Stimulated activated naive CD4-positive, alpha-beta T cell (primary cell): ENCODE results near the gene NIBAN1.

ENCODE experiments used
- DNase-seq, 6 experiments: peaks; one replicate each; lab custom pipeline; 2025; lab: John Stamatoyannopoulos, UW

Gene NIBAN1

GRCh38 chr1:184945678-184946412, 28.5 kb downstream of the NIBAN1 start:
- DNase-seq, result no peak

GRCh38 chr1:184945029-184945428, 29.3 kb downstream of the NIBAN1 start:
- DNase-seq, result no peak

DNA sequence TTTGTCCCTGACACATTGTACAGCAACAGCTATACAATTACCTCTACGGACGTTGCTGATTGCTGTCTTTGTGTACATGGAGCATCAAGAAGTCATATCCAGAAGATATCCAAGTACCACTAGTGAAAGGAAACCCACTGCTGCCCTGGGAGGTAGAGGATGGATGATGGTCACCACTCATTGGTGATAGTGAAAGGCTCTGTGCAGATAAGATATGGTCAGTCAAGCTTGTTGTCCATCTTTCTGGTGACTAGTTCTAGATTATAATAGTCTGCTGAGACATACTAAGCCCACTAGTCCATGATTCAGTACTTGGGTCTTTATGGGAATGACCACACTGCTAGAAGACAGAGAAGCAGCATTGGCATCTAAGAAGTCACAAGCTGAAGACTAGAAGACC, 30.3 kb downstream of the NIBAN1 start:
- DNase-seq, result no peak

- DNase-seq, result no peak
These were observed 32.6 kb downstream of the NIBAN1 start for GRCh38 chr1:184941735-184942134.

DNA sequence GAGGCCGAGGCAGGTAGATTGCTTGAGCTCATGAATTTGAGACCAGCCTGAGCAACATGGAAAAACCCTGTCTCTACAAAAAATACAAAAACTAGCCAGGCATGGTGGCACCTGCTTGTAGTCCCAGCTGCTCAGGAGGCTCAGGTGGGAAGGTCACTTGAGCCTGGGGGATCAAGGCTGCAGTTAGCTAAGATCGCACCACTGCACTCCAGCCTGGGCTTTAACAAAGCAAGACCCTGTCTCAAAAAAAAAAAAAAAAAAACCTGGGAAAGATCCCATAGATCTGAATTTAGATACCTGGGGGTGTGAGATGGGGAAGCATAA, 32.9 kb downstream of the NIBAN1 start:
- no peak for DNase-seq

- DNase-seq, result no peak
These were observed 33.5 kb downstream of the NIBAN1 start for GRCh38 chr1:184940694-184941409.

- no peak for DNase-seq
These were observed 34.1 kb downstream of the NIBAN1 start for GRCh38 chr1:184940226-184940625.

DNA sequence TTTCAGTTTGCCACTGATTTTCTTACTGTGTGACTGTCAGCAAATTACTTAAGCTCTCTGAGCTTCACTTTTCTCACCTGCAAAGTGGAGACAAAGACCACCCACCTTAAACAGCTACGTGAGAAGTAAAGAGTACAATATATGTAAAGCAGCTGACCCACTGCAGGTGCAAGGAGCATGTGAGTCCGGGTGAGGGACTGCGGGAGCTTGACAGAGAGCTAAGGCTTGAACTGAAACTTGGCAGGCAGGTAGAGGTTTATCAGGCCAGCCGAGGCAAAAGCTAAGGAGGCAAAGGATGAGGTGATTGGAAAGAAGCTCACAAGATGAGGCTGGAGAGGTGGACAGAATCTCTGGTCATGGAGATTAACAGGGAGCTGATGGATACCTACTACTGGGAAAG, 36.6 kb downstream of the NIBAN1 start:
- no peak for DNase-seq

DNA sequence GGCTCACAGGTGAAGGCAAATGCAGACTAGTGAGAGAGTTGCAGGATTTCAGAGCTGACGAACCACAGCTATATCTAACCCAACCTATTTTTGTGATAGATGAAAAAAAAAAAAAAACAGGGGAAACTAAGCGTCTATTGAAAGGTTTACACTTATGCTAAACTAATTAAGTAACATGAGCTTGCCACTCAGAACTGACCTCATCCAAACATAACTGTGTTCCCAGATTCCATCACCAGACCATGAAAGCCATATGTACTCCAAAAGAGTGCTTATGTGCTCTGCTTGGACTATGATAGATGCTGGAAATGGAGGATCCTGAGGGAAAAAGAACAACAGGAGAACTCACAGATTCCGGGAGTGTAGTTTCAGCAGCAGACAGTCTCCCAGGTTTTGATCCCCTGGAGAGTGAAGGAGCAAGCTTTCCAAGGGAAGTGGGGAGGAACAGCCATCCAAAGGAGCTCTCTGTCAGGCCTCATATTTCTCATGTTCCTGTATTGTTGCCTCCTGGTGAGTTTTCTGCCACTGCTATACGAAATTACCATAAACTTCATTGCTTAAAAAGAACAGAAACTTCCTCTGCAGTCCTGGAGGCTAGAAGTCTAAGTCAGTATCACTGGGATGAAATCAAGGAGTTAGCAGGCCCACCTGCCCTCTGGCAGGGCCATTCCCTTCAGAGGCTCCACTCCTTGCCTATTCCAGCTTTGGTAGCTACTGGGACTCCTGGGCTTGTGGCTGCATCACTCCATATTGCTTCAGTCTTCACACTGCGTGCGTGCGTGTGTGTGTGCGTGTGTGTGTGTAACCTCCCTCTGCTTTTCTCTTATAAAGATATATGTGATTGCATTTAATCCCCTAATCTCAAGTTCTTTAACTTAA, 38.1 kb downstream of the NIBAN1 start:
- no peak for DNase-seq

GRCh38 chr1:184933944-184934343, 40.4 kb downstream of the NIBAN1 start:
- DNase-seq, result no peak

DNA sequence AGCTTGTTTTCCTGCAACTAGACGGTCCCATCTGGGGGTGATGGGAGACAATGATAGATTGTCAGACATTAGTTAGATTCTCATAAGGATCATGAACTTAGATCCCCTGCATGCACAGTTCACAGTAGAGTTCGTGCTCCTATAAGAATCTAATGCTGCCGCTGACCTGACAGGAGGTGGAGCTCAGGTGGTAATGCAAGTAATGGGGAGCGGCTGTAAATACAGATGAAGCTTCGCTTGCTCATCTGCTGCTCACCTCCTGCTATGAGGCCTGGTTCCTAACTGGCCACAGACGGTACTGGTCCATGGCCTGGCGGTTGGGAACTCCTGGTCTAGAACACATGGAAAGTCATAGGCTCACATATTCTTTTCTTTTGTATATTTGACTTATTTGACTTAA, 42.0 kb downstream of the NIBAN1 start:
- DNase-seq, result no peak

GRCh38 chr1:184931566-184931965, 42.7 kb downstream of the NIBAN1 start:
- DNase-seq, result no peak

- DNase-seq, result no peak
These were observed 43.7 kb downstream of the NIBAN1 start for GRCh38 chr1:184930645-184931044.

DNA sequence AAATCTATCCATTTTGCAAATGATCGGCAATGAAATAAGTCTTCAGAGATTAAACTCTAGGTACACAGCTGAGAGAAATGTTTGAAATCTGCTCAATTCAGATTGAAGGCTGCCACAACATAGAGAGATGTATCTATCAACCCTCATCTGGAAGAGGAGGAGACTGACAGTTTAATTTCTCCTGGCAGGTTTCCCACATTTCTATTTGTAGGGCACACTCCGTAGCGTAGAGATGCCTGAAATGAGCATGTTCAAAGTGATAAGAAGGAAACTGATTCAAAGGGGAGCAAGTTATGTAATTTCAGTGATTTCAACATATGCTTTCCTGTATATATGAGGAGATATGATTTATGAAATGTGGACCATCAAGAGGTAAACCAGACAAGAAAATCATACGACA, 44.1 kb downstream of the NIBAN1 start:
- DNase-seq, result no peak

- DNase-seq, result no peak
These were observed 44.6 kb downstream of the NIBAN1 start for GRCh38 chr1:184929711-184930202.

- no peak for DNase-seq
These were observed 45.9 kb downstream of the NIBAN1 start for GRCh38 chr1:184928394-184928793.
